BE2C (cell line): ENCODE measurements around the gene GPC6.

Source experiments
- DNase-seq: peaks from one replicate; pipeline ENCODE4 v3.0.0-alpha.2; 2020
- H3K27me3 ChIP-seq: fragments of 250-450 bp; sonication (Bioruptor Pico); 2 replicates; pipeline ENCODE4 v1.5.1; 2020; ENCODE audit warnings: mild to moderate bottlenecking
- H3K36me3 ChIP-seq: fragments of 250-450 bp; sonication (Bioruptor Pico); 2 replicates; pipeline ENCODE4 v1.5.1; 2020; ENCODE audit warnings: mild to moderate bottlenecking
- H3K4me1 ChIP-seq: fragments of 250-450 bp; sonication (Bioruptor Pico); 2 replicates; pipeline ENCODE4 v1.5.1; 2020
- H3K4me3 ChIP-seq: 2 replicates; pipeline ENCODE4 v1.5.1; 2011; ENCODE audit warnings: low read depth, low read length
- H3K9me3 ChIP-seq: fragments of 250-450 bp; sonication (Bioruptor Pico); 2 replicates; pipeline ENCODE4 v1.5.1; 2020
- TF ChIP-seq, protein P1 (sequence below): IDR thresholded peaks from 2 replicates; pipeline ENCODE4 v1.5.1; 2012; ENCODE audit warnings: mild to moderate bottlenecking, low read depth, low read length

GPC6 gene

DNA sequence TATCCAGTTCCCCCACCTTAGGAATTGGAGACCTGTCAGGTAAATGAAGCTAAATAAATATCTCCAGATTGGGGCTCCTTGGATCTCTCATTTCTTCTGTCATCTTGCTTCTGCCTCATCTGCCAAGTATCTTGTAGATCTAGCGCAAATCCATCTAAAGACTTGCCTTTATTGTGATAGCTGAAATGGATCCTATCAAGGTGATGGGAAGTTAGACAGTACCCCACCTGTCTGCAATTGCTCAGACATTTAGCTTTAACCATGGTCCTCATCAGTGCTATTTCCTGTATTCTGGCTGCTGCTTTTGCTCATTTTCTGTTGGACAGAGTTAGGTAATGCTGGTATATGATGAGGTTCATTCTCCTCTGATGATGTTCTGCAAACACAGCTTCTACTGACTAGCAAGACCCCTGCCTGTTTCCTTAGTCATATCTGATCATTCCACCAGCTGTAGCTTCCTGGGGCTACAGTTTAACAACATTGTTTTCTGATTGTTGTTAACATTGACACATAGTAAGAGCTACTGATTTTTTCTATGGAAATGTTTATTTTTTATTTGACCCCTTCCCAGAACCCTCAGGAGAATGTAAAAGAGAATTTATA is 912.9 kb downstream of the GPC6 start:
- H3K27me3 ChIP-seq = no peaks in the 10 kb centered on the region
- no peaks in the 10 kb centered on the region for H3K36me3 ChIP-seq
- TF ChIP-seq, protein P1, sequence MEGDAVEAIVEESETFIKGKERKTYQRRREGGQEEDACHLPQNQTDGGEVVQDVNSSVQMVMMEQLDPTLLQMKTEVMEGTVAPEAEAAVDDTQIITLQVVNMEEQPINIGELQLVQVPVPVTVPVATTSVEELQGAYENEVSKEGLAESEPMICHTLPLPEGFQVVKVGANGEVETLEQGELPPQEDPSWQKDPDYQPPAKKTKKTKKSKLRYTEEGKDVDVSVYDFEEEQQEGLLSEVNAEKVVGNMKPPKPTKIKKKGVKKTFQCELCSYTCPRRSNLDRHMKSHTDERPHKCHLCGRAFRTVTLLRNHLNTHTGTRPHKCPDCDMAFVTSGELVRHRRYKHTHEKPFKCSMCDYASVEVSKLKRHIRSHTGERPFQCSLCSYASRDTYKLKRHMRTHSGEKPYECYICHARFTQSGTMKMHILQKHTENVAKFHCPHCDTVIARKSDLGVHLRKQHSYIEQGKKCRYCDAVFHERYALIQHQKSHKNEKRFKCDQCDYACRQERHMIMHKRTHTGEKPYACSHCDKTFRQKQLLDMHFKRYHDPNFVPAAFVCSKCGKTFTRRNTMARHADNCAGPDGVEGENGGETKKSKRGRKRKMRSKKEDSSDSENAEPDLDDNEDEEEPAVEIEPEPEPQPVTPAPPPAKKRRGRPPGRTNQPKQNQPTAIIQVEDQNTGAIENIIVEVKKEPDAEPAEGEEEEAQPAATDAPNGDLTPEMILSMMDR = no peak
- no peak overlapping the region for H3K4me3 ChIP-seq
- H3K9me3 ChIP-seq = no peaks in the 10 kb centered on the region
- no peak for DNase-seq
- H3K4me1 ChIP-seq = peaks cover 32% of the 10 kb centered on the region

DNA sequence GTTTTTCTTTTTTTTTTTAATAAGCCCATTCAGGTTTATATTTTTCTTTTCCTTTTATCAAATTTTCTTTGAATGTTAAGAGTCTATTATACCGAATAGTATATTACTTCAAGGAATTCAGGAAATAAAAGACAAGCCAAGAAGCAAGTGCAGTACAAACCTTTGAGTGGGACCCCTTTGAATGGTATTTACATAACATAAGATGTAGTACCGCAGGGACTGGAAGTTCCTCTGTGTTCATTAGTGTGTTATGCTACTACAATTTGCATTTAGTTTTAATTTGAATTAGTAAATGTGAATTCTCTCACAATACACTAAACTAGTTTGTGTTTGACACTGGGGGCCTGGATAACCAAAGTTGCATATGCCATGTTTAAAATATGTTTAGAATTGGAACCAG is 913.4 kb downstream of the GPC6 start:
- H3K4me3 ChIP-seq = no peak overlapping the region
- H3K27me3 ChIP-seq = no peaks in the 10 kb centered on the region
- TF ChIP-seq, protein P1 = no peak
- H3K36me3 ChIP-seq = no peaks in the 10 kb centered on the region
- H3K4me1 ChIP-seq = peaks cover 27% of the 10 kb centered on the region
- H3K9me3 ChIP-seq = no peaks in the 10 kb centered on the region
- DNase-seq = no peak

DNA sequence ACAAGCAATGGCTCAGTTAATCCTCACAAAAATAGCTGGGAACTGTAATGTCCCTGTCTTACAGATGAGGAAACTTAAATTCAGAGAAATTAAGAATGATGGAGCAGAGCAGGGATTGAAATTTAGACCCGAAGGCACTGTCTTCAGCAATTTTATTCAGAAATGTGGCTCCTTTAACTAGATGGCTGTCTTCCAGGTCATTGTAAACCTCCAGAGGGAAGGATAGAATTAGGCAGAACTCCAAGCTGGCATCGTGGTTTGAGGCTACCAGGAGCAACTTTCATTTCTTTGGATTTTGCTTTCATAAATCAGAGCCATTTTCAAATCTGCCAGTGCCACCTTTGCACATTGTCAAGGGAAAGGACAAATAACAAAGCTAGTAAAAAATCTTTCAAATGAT is 913.9 kb downstream of the GPC6 start:
- no peak overlapping the region for H3K4me3 ChIP-seq
- TF ChIP-seq, protein P1 = no peak
- no peaks in the 10 kb centered on the region for H3K27me3 ChIP-seq
- no peaks in the 10 kb centered on the region for H3K36me3 ChIP-seq
- H3K9me3 ChIP-seq = no peaks in the 10 kb centered on the region
- peaks cover 24% of the 10 kb centered on the region for H3K4me1 ChIP-seq
- DNase-seq = no peak

GRCh38 chr13:94143624-94144350 is 917.2 kb downstream of the GPC6 start:
- no peak overlapping the region for H3K4me3 ChIP-seq
- peaks cover 11% of the 10 kb centered on the region for H3K4me1 ChIP-seq
- no peaks in the 10 kb centered on the region for H3K9me3 ChIP-seq
- TF ChIP-seq, protein P1 = no peak
- H3K27me3 ChIP-seq = no peaks in the 10 kb centered on the region
- H3K36me3 ChIP-seq = no peaks in the 10 kb centered on the region
- no peak for DNase-seq

DNA sequence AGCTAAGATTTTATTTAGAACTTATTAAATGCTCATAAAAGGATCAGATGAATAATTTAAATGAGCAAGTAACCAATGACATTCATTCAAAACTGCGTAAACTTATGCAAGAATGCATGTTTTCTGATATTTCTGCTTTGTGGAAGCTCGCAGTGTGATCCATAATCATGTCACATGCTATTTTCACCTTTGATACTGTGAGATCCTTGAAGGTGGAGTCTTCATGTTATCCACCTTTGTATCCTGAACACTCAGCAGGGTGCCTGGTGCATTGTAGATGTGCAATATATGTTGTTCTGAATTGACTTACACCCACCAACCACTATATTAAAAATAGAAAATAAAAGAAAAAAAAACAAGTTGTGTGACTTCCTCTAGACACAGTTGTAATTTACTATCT is 919.4 kb downstream of the GPC6 start:
- TF ChIP-seq, protein P1 = no peak
- H3K27me3 ChIP-seq = no peaks in the 10 kb centered on the region

GRCh38 chr13:94153586-94153985 is 927.0 kb downstream of the GPC6 start:
- TF ChIP-seq, protein P1 = no peak
- DNase-seq = no peak
- no peaks in the 10 kb centered on the region for H3K9me3 ChIP-seq
- no peaks in the 10 kb centered on the region for H3K27me3 ChIP-seq
- H3K4me3 ChIP-seq = no peak overlapping the region
- no peaks in the 10 kb centered on the region for H3K36me3 ChIP-seq
- no peaks in the 10 kb centered on the region for H3K4me1 ChIP-seq

More for the DNA sequence above, 919.4 kb downstream of the GPC6 start:
- Histone ChIP-seq H3K36me3 (no peaks in the 10 kb centered on the region), H3K9me3 (no peaks in the 10 kb centered on the region), H3K4me3 (no peak overlapping the region), H3K4me1 (no peaks in the 10 kb centered on the region)
- no peak for DNase-seq
